Measurements from ENCODE around the gene DOK3. TPM values are rescaled to one million over a fixed set of nuclear protein-coding genes. Genes with fewer than 3 reads are reported as not detected.

The DOK3 gene
- total RNA-seq (2022) (14.5 and 15.7 TPM in 2 replicates), Bru-seq, nascent RNA (percentile 44 among the genes with signal in this experiment), BruChase-seq, experiment 1, labeled RNA remaining after a 6-hour chase (percentile 69 among the genes with signal in this experiment), BruChase-seq, experiment 2, labeled RNA remaining after a 2-hour chase (percentile 72 among the genes with signal in this experiment)
- long read RNA-seq, partial matches to known transcripts: 1 of 6 reads
- long read RNA-seq, other reads (novel, unspliced or antisense): 5 of 6 reads

DNA sequence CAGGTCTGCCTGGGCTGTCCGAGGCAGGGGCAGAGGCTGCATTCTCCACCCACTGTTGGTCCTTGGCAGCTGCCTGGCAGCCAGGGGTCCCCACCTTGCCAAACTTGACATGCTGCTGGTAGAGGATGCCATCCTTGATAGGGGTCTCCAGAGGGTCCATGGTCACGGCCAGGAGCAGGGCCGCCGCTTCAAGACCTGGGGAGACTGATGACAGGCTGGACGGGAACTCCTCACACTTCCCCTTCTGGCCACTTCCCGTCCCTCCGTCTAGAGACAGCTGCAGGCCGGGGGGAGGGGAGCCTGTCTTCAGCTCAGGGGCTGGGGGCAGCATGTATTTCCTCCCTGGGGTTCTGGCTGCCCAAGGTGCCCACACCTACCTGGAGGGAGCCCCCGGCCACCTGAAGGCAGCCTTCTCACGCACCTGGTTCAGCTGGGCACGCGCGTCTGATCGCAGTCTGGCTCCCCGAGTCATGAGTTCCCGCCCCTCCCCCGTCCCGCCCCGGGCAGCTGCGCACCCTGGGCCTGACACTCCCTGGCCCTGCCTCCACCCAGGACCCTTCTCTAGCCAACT is at the start of gene DOK3:
Gene DOK3 (minus strand): TSS at position 446 of the 571 bp plus-strand sequence. CDS start 286 bp downstream, at position 160.
- peaks cover 43% of the 10 kb centered on the region for H3K36me3 Mint-ChIP-seq (ENCODE audit: insufficient read depth, unreplicated experiment)
- DNase-seq: no peak
- CTCF ChIA-PET: no interaction called here
- no peaks in the 10 kb centered on the region for H3K4me1 Mint-ChIP-seq (ENCODE audit: low read depth, unreplicated experiment)
- no peak within 1 kb of the TSS for H3K4me3 Mint-ChIP-seq (ENCODE audit: low read depth, unreplicated experiment)
- TF ChIP-seq, protein P1, sequence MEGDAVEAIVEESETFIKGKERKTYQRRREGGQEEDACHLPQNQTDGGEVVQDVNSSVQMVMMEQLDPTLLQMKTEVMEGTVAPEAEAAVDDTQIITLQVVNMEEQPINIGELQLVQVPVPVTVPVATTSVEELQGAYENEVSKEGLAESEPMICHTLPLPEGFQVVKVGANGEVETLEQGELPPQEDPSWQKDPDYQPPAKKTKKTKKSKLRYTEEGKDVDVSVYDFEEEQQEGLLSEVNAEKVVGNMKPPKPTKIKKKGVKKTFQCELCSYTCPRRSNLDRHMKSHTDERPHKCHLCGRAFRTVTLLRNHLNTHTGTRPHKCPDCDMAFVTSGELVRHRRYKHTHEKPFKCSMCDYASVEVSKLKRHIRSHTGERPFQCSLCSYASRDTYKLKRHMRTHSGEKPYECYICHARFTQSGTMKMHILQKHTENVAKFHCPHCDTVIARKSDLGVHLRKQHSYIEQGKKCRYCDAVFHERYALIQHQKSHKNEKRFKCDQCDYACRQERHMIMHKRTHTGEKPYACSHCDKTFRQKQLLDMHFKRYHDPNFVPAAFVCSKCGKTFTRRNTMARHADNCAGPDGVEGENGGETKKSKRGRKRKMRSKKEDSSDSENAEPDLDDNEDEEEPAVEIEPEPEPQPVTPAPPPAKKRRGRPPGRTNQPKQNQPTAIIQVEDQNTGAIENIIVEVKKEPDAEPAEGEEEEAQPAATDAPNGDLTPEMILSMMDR (IDR thresholded peaks at IDR 0.05; ENCODE audit: unreplicated experiment): no peak
- H3K9me3 Mint-ChIP-seq (ENCODE audit: low read depth, unreplicated experiment): no peaks in the 10 kb centered on the region
- H3K27ac Mint-ChIP-seq (ENCODE audit: unreplicated experiment): no peak within 1 kb of the TSS
- intact Hi-C loops (cut with micrococcal nuclease; ENCODE audit: unreplicated experiment): no loop called here
- BruUV-seq (replicated peaks): no TSS peak
- H3K27me3 Mint-ChIP-seq (ENCODE audit: unreplicated experiment): no peaks in the 10 kb centered on the region

DNA sequence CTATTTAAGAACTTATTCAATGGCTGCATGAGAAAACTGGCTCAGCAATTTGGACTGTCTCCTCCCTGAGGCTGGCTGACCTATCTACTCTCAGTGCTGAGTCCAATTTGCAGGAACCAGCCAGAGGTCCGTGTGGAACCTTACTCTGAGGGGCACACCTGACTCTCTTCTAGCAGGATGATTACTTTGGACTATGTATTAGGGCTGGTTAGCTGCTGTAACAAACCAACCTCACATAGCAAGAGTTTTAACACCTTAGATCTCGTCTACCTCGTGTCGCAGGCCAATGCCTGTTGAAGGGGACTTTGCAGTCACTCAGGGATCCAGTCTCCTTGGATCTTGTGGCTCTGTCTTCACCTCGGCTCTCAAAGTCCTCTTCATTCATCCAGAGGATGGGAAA is 48.2 kb upstream of the DOK3 start:
- Mint-ChIP-seq H3K4me1 (ENCODE audit: low read depth, unreplicated experiment) (peaks cover 16% of the 10 kb centered on the region), H3K9me3 (ENCODE audit: low read depth, unreplicated experiment) (no peaks in the 10 kb centered on the region), H3K36me3 (ENCODE audit: insufficient read depth, unreplicated experiment) (peaks cover 21% of the 10 kb centered on the region), H3K27ac (ENCODE audit: unreplicated experiment) (no peak overlapping the region), H3K27me3 (ENCODE audit: unreplicated experiment) (no peaks in the 10 kb centered on the region), H3K4me3 (ENCODE audit: low read depth, unreplicated experiment) (no peak overlapping the region)
- intact Hi-C loops (cut with micrococcal nuclease; ENCODE audit: unreplicated experiment): loop anchor here (5.0 kb wide), 1 partner anchor 35 kb away; the partner anchor contains the start of gene TMED9
- CTCF ChIA-PET: no interaction called here
- TF ChIP-seq, protein P1 (IDR thresholded peaks at IDR 0.05; ENCODE audit: unreplicated experiment): no peak
- no TSS peak for BruUV-seq (replicated peaks)
- no peak for DNase-seq

DNA sequence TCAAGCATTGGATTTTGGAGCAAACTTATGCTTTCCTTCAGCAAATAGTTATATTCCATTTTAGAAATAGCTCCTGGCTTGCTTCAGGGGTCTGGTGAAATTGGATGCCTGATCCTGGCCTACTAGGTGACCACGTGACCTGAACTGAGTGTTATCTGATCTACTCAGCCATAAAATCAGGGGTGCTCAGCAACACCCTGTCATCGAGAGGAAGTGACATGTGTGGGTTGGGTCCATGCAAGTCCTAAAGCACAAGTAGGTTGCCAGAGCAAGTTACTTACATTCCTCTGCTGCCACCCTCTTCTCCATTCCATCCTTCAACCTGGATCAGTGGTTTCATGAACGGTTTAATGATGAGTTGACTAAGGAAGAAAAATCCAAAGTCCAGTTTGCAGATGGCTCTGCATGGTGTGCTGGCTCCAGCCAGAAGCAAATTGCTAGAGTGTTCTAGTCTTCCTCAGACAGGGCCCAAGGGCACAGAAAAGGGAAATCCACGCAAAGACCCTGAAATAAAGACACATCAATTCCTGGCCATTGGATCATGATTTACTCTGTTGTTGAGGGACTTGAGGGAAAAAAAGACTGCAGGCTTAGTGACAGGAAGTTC is 47.5 kb upstream of the DOK3 start:
- CTCF ChIA-PET: no interaction called here
- intact Hi-C loops (cut with micrococcal nuclease; ENCODE audit: unreplicated experiment): loop anchor here (5.0 kb wide), 1 partner anchor 35 kb away; the partner anchor contains the start of gene TMED9

GRCh38 chr5:177555665-177556064 is 46.0 kb upstream of the DOK3 start:
- CTCF ChIA-PET: no interaction called here
- TF ChIP-seq, protein P1 (IDR thresholded peaks at IDR 0.05; ENCODE audit: unreplicated experiment): no peak
- Mint-ChIP-seq H3K4me3 (ENCODE audit: low read depth, unreplicated experiment) (peak overlapping the region; percentile 88), H3K9me3 (ENCODE audit: low read depth, unreplicated experiment) (no peaks in the 10 kb centered on the region), H3K27ac (ENCODE audit: unreplicated experiment) (no peak overlapping the region), H3K4me1 (ENCODE audit: low read depth, unreplicated experiment) (peaks cover 27% of the 10 kb centered on the region), H3K27me3 (ENCODE audit: unreplicated experiment) (no peaks in the 10 kb centered on the region), H3K36me3 (ENCODE audit: insufficient read depth, unreplicated experiment) (peaks cover 30% of the 10 kb centered on the region)
- intact Hi-C loops (cut with micrococcal nuclease; ENCODE audit: unreplicated experiment): loop anchor here (5.0 kb wide), 1 partner anchor 37 kb away; the partner anchor contains the start of gene TMED9
- no TSS peak for BruUV-seq (replicated peaks)
- DNase-seq: no peak

More for the DNA sequence above, 47.5 kb upstream of the DOK3 start:
- Mint-ChIP-seq H3K9me3 (ENCODE audit: low read depth, unreplicated experiment) (no peaks in the 10 kb centered on the region), H3K4me1 (ENCODE audit: low read depth, unreplicated experiment) (peaks cover 22% of the 10 kb centered on the region), H3K4me3 (ENCODE audit: low read depth, unreplicated experiment) (no peak overlapping the region), H3K27me3 (ENCODE audit: unreplicated experiment) (no peaks in the 10 kb centered on the region), H3K27ac (ENCODE audit: unreplicated experiment) (no peak overlapping the region), H3K36me3 (ENCODE audit: insufficient read depth, unreplicated experiment) (peaks cover 26% of the 10 kb centered on the region)
- BruUV-seq (replicated peaks): no TSS peak
- TF ChIP-seq, protein P1 (IDR thresholded peaks at IDR 0.05; ENCODE audit: unreplicated experiment): no peak
- DNase-seq: no peak
